Activated naive CD4-positive, alpha-beta T cell treated with anti-CD3 and anti-CD28 coated beads, Interleukin-2, amount 10 ng/mL, durations not matched to agents 7 days and 5 days (primary cell): ENCODE results near the gene LCN15.

Experiments
- CTCF ChIA-PET: fragments of 350-600 bp; sonication (Branson Sonifier 250); formaldehyde crosslinking; loops from one replicate; lab custom pipeline; 2021; ENCODE audit warnings: antibody characterized with exemption; lab: Charles Lee
- DNase-seq: peaks from one replicate; pipeline ENCODE4 v3.0.0-alpha.2; 2020
- H3K27ac Mint-ChIP-seq: one replicate; pipeline ENCODE4 v1.8.0; 2021; ENCODE audit warnings: mild to moderate bottlenecking, moderate library complexity, mixed read lengths
- H3K27me3 Mint-ChIP-seq: one replicate; pipeline ENCODE4 v1.8.0; 2021; ENCODE audit warnings: mild to moderate bottlenecking, mixed read lengths
- H3K36me3 Mint-ChIP-seq: one replicate; pipeline ENCODE4 v1.8.0; 2021; ENCODE audit warnings: mixed read lengths
- H3K4me1 Mint-ChIP-seq: one replicate; pipeline ENCODE4 v1.8.0; 2021; ENCODE audit warnings: mixed read lengths
- H3K4me3 Mint-ChIP-seq: one replicate; pipeline ENCODE4 v1.8.0; 2021; ENCODE audit warnings: mild to moderate bottlenecking, moderate library complexity, mixed read lengths
- H3K9me3 Mint-ChIP-seq: one replicate; pipeline ENCODE4 v1.8.0; 2021; ENCODE audit warnings: mixed read lengths

Gene LCN15

GRCh38 chr9:136742591-136743391 is 21.5 kb downstream of the LCN15 start, which contains the start of gene LCN10:
TSS of gene LCN10 (minus strand) at chr9:136742940. CDS start at chr9:136742903, 37 bp downstream.
- H3K27me3 Mint-ChIP-seq: peaks cover 75% of the 10 kb centered on the region
- H3K36me3 Mint-ChIP-seq: no peaks in the 10 kb centered on the region
- peaks cover 6% of the 10 kb centered on the region for H3K4me1 Mint-ChIP-seq
- DNase-seq: no peak
- CTCF ChIA-PET: interaction anchor here (1.5 kb wide), 1 partner anchor 13 kb away, joined by 5 read pairs; no protein-coding TSS in a partner anchor
- H3K9me3 Mint-ChIP-seq: no peaks in the 10 kb centered on the region
- no peak within 1 kb of the TSS for H3K4me3 Mint-ChIP-seq
- peak within 1 kb of the TSS; percentile 52 for H3K27ac Mint-ChIP-seq

- CTCF ChIA-PET: interaction anchor here (1.4 to 1.5 kb wide), 2 partner anchors 12 to 15 kb away, joined by 3 to 5 read pairs; no protein-coding TSS in a partner anchor
- no peaks in the 10 kb centered on the region for H3K36me3 Mint-ChIP-seq
- H3K4me3 Mint-ChIP-seq: no peak overlapping the region
- peaks cover 6% of the 10 kb centered on the region for H3K4me1 Mint-ChIP-seq
- H3K27me3 Mint-ChIP-seq: peaks cover 67% of the 10 kb centered on the region
- no peak overlapping the region for H3K27ac Mint-ChIP-seq
- no peaks in the 10 kb centered on the region for H3K9me3 Mint-ChIP-seq
- DNase-seq: peak; percentile 42
These were observed 22.3 kb downstream of the LCN15 start for GRCh38 chr9:136741883-136742571.

GRCh38 chr9:136740971-136741882 is 23.1 kb downstream of the LCN15 start:
- no peaks in the 10 kb centered on the region for H3K36me3 Mint-ChIP-seq
- no peak for DNase-seq
- no peak overlapping the region for H3K27ac Mint-ChIP-seq
- peaks cover 68% of the 10 kb centered on the region for H3K27me3 Mint-ChIP-seq
- no peak overlapping the region for H3K4me3 Mint-ChIP-seq
- CTCF ChIA-PET: interaction anchor here (1.4 to 1.5 kb wide), 2 partner anchors 12 to 14 kb away, joined by 3 to 5 read pairs; no protein-coding TSS in a partner anchor
- H3K9me3 Mint-ChIP-seq: no peaks in the 10 kb centered on the region
- H3K4me1 Mint-ChIP-seq: peaks cover 6% of the 10 kb centered on the region

- H3K27ac Mint-ChIP-seq: no peak overlapping the region
- no peaks in the 10 kb centered on the region for H3K9me3 Mint-ChIP-seq
- no peak overlapping the region for H3K4me3 Mint-ChIP-seq
- DNase-seq: no peak
- H3K27me3 Mint-ChIP-seq: peaks cover 63% of the 10 kb centered on the region
- H3K4me1 Mint-ChIP-seq: peaks cover 6% of the 10 kb centered on the region
- CTCF ChIA-PET: interaction anchor here (1.4 kb wide), 1 partner anchor 11 kb away, joined by 4 read pairs; no protein-coding TSS in a partner anchor
- H3K36me3 Mint-ChIP-seq: no peaks in the 10 kb centered on the region
These were observed 23.8 kb downstream of the LCN15 start for GRCh38 chr9:136740491-136740890.

GRCh38 chr9:136740069-136740468 is 24.2 kb downstream of the LCN15 start:
- H3K4me1 Mint-ChIP-seq: peaks cover 6% of the 10 kb centered on the region
- DNase-seq: no peak
- H3K9me3 Mint-ChIP-seq: no peaks in the 10 kb centered on the region
- CTCF ChIA-PET: interaction anchor here (1.4 kb wide), 1 partner anchor 11 kb away, joined by 4 read pairs; no protein-coding TSS in a partner anchor
- no peaks in the 10 kb centered on the region for H3K36me3 Mint-ChIP-seq
- H3K4me3 Mint-ChIP-seq: no peak overlapping the region
- H3K27me3 Mint-ChIP-seq: peaks cover 61% of the 10 kb centered on the region
- H3K27ac Mint-ChIP-seq: no peak overlapping the region

GRCh38 chr9:136739509-136739908 is 24.8 kb downstream of the LCN15 start:
- Mint-ChIP-seq H3K4me3 (no peak overlapping the region), H3K4me1 (peaks cover 6% of the 10 kb centered on the region), H3K9me3 (no peaks in the 10 kb centered on the region), H3K36me3 (no peaks in the 10 kb centered on the region), H3K27ac (no peak overlapping the region), H3K27me3 (peaks cover 61% of the 10 kb centered on the region)
- DNase-seq: no peak
- CTCF ChIA-PET: interaction anchor here (1.4 kb wide), 1 partner anchor 10 kb away, joined by 4 read pairs; no protein-coding TSS in a partner anchor

- DNase-seq: no peak
- H3K27ac Mint-ChIP-seq: no peak overlapping the region
- peaks cover 58% of the 10 kb centered on the region for H3K27me3 Mint-ChIP-seq
- peaks cover 6% of the 10 kb centered on the region for H3K4me1 Mint-ChIP-seq
- H3K9me3 Mint-ChIP-seq: no peaks in the 10 kb centered on the region
- no peaks in the 10 kb centered on the region for H3K36me3 Mint-ChIP-seq
- no peak overlapping the region for H3K4me3 Mint-ChIP-seq
- CTCF ChIA-PET: no interaction called here
These were observed 25.4 kb downstream of the LCN15 start for GRCh38 chr9:136738960-136739359.

GRCh38 chr9:136735812-136736480 is 28.4 kb downstream of the LCN15 start:
- CTCF ChIA-PET: no interaction called here
- Mint-ChIP-seq H3K27ac (no peak overlapping the region), H3K36me3 (no peaks in the 10 kb centered on the region), H3K9me3 (no peaks in the 10 kb centered on the region), H3K4me1 (peaks cover 2% of the 10 kb centered on the region), H3K27me3 (peaks cover 40% of the 10 kb centered on the region), H3K4me3 (no peak overlapping the region)
- DNase-seq: no peak

GRCh38 chr9:136734837-136735496 is 29.4 kb downstream of the LCN15 start:
- CTCF ChIA-PET: no interaction called here

GRCh38 chr9:136733611-136734010 is 30.7 kb downstream of the LCN15 start:
- H3K4me1 Mint-ChIP-seq: peaks cover 8% of the 10 kb centered on the region
- H3K9me3 Mint-ChIP-seq: no peaks in the 10 kb centered on the region
- no peak overlapping the region for H3K27ac Mint-ChIP-seq
- H3K27me3 Mint-ChIP-seq: peaks cover 17% of the 10 kb centered on the region
- no peaks in the 10 kb centered on the region for H3K36me3 Mint-ChIP-seq
- CTCF ChIA-PET: no interaction called here
- no peak for DNase-seq
- no peak overlapping the region for H3K4me3 Mint-ChIP-seq

More at GRCh38 chr9:136734837-136735496, 29.4 kb downstream of the LCN15 start:
- H3K4me1 Mint-ChIP-seq: peaks cover 2% of the 10 kb centered on the region
- no peak overlapping the region for H3K4me3 Mint-ChIP-seq
- H3K27ac Mint-ChIP-seq: no peak overlapping the region
- no peaks in the 10 kb centered on the region for H3K36me3 Mint-ChIP-seq
- no peak for DNase-seq
- H3K27me3 Mint-ChIP-seq: peaks cover 31% of the 10 kb centered on the region
- no peaks in the 10 kb centered on the region for H3K9me3 Mint-ChIP-seq

- H3K4me1 Mint-ChIP-seq: peaks cover 8% of the 10 kb centered on the region
These were observed 31.7 kb downstream of the LCN15 start for GRCh38 chr9:136732444-136733178.

GRCh38 chr9:136729926-136730325 is 34.4 kb downstream of the LCN15 start:
- H3K27ac Mint-ChIP-seq: peak overlapping the region; percentile 64
- H3K4me1 Mint-ChIP-seq: peaks cover 25% of the 10 kb centered on the region
- CTCF ChIA-PET: interaction anchor here (1.1 to 1.4 kb wide), 6 partner anchors 10 to 58 kb away, joined by 4 to 5 read pairs (median 4); partner anchors contain the start of genes LCN10 and LCN6
- H3K27me3 Mint-ChIP-seq: peaks cover 17% of the 10 kb centered on the region
- H3K4me3 Mint-ChIP-seq: peak overlapping the region; percentile 63
- no peaks in the 10 kb centered on the region for H3K9me3 Mint-ChIP-seq
- no peak for DNase-seq
- H3K36me3 Mint-ChIP-seq: peaks cover 19% of the 10 kb centered on the region

More at GRCh38 chr9:136732444-136733178, 31.7 kb downstream of the LCN15 start:
- Mint-ChIP-seq H3K36me3 (no peaks in the 10 kb centered on the region), H3K4me3 (no peak overlapping the region), H3K27ac (no peak overlapping the region), H3K27me3 (peaks cover 17% of the 10 kb centered on the region), H3K9me3 (no peaks in the 10 kb centered on the region)
- CTCF ChIA-PET: no interaction called here
- no peak for DNase-seq
